ENCODE data around the gene RFTN1. TPM values are rescaled to one million over a fixed set of nuclear protein-coding genes. Genes with fewer than 3 reads are reported as not detected.

RFTN1 gene
- total and polyA plus RNA-seq, 9 of the 15 experiments (the other 6 are each of a cell fraction or from before 2014, with no cell fraction given), result 0.08 to 0.51 (median 0.11) TPM; not detected in 6

DNA sequence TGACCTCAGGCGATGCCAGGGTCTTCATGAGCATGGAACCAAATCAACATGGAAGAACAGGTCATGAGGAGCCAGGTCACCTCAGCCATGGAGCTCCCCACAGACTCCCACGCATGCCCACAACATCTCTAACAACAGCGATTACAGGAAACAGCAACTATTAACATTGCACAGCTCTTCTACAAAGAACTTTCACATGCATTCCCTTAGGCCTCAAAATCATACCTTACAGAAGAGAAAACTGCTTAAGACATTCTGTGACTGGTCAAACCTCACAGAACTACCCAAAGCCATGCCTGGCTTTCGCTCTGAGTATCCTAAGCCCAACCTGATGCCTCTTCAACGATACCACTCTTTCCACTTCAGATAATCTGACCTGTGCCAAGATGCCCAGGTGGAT lies 130.7 kb downstream of the RFTN1 start:
- Histone ChIP-seq H3K9me1 (ENCODE audit: control insufficient read depth, insufficient read depth, low read length) (no peaks in the 10 kb centered on the region), H3K9ac (ENCODE audit: insufficient read depth in 1 of 2, low read depth in 2 of 2, low read length in 2 of 2) (no peak overlapping the region), H3K36me3 (ENCODE audit: control insufficient read depth, insufficient read depth, low read length) (no peaks in the 10 kb centered on the region), H3K4me2 (ENCODE audit: insufficient read depth, low read length) (no peak overlapping the region), H3K79me2 (ENCODE audit: control insufficient read depth, insufficient read depth, low read length) (no peaks in the 10 kb centered on the region), H3K27ac (ENCODE audit: extremely low read depth, low read depth, low read length) (no peak overlapping the region), H3K4me3 (no peak overlapping the region), H3K4me1 (replicated peaks in 1 of 2; ENCODE audit: control insufficient read depth in 2 of 2, insufficient read depth in 2 of 2, low read length in 2 of 2) (peaks cover 0 to under 1% of the 10 kb centered on the region in 2 experiments; a peak in 1 of 5 replicates), H3K27me3 (ENCODE audit: control insufficient read depth in 2 of 2, insufficient read depth in 2 of 2, low read length in 2 of 2) (peaks cover 0 to 10% of the 10 kb centered on the region in 2 experiments; a peak in 3 of 5 replicates), H3K9me3 (replicated peaks; ENCODE audit: control insufficient read depth, insufficient read depth, low read depth, low read length) (no peaks in the 10 kb centered on the region), H4K20me1 (replicated peaks; ENCODE audit: control insufficient read depth, insufficient read depth, low read length) (no peaks in the 10 kb centered on the region), H2AFZ (ENCODE audit: low read depth, low read length) (no peak overlapping the region)
- no TSS peak for BruUV-seq (replicated peaks)
- ChIA-PET POLR2A (interaction anchor here (0.9 kb wide), 1 partner anchor 9 kb away, joined by 3 read pairs; no protein-coding TSS in a partner anchor), CTCF (ENCODE audit: low intra/inter-chr PET ratio) (no interaction called here)
- ATAC-seq (no peak), FAIRE-seq (peak; percentile 15), DNase-seq (ENCODE audit: extremely low read depth in 1 of 4, low spot score in 3 of 4) (no peak)
- in situ Hi-C loops (cut with MboI), result no loop called here
- WGBS (ENCODE audit: insufficient coverage, low coverage, missing lambda C conversion rate), result 6% methylated on average over 5 of the region's 5 CpGs
- TF ChIP-seq SMAD4 (CRISPR knock-in tag; conservative IDR thresholded peaks at IDR 0.05) (no peak), MYC (IDR thresholded peaks at IDR 0.05; ENCODE audit: low read depth, low read length) (no peak), MYC (CRISPR knock-in tag; IDR thresholded peaks at IDR 0.05; ENCODE audit: borderline replicate concordance, low read depth) (no peak), NRF1 (conservative IDR thresholded peaks at IDR 0.05 in 1 of 2, IDR thresholded peaks at IDR 0.05 in 1 of 2) (peak; percentile 38 to 42; a peak in 3 of 4 replicates), ETV5 (CRISPR knock-in tag; IDR thresholded peaks at IDR 0.05; ENCODE audit: low read depth) (no peak)
- TF ChIP-seq, protein P1, sequence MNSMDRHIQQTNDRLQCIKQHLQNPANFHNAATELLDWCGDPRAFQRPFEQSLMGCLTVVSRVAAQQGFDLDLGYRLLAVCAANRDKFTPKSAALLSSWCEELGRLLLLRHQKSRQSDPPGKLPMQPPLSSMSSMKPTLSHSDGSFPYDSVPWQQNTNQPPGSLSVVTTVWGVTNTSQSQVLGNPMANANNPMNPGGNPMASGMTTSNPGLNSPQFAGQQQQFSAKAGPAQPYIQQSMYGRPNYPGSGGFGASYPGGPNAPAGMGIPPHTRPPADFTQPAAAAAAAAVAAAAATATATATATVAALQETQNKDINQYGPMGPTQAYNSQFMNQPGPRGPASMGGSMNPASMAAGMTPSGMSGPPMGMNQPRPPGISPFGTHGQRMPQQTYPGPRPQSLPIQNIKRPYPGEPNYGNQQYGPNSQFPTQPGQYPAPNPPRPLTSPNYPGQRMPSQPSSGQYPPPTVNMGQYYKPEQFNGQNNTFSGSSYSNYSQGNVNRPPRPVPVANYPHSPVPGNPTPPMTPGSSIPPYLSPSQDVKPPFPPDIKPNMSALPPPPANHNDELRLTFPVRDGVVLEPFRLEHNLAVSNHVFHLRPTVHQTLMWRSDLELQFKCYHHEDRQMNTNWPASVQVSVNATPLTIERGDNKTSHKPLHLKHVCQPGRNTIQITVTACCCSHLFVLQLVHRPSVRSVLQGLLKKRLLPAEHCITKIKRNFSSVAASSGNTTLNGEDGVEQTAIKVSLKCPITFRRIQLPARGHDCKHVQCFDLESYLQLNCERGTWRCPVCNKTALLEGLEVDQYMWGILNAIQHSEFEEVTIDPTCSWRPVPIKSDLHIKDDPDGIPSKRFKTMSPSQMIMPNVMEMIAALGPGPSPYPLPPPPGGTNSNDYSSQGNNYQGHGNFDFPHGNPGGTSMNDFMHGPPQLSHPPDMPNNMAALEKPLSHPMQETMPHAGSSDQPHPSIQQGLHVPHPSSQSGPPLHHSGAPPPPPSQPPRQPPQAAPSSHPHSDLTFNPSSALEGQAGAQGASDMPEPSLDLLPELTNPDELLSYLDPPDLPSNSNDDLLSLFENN (IDR thresholded peaks at IDR 0.05; ENCODE audit: low read depth in 2 of 2, low read length in 2 of 2), result no peak
- TF ChIP-seq, protein P2, sequence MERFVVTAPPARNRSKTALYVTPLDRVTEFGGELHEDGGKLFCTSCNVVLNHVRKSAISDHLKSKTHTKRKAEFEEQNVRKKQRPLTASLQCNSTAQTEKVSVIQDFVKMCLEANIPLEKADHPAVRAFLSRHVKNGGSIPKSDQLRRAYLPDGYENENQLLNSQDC (CRISPR knock-in tag; IDR thresholded peaks at IDR 0.05), result no peak
- intact Hi-C loops (cut with micrococcal nuclease), result no loop called here
